Neural progenitor cell (in vitro differentiated cells): ENCODE measurements around the gene SLC25A44.
"Not testable (repeated sequence)": the region's sequence is repeated elsewhere in the genome, so short reads cannot be mapped to it uniquely, and the experiment has no call there.

Experiments
- EZH2 ChIP-seq: fragments of 200-600 bp; sonication (generic); IDR thresholded peaks from 2 replicates; pipeline ENCODE4 v1.6.1; 2017; ENCODE audit warnings: antibody characterized with exemption, mild to moderate bottlenecking, moderate library complexity
- EZH2phosphoT487 ChIP-seq: fragments of 200-600 bp; sonication (generic); IDR thresholded peaks from 2 replicates; pipeline ENCODE4 v1.6.1; 2017; ENCODE audit warnings: antibody characterized with exemption
- TF ChIP-seq, protein P1 (sequence below): fragments of 200-600 bp; sonication (generic); IDR thresholded peaks from 2 replicates; pipeline ENCODE4 v1.5.1; 2017; ENCODE audit warnings: antibody characterized with exemption, mild to moderate bottlenecking

DNA sequence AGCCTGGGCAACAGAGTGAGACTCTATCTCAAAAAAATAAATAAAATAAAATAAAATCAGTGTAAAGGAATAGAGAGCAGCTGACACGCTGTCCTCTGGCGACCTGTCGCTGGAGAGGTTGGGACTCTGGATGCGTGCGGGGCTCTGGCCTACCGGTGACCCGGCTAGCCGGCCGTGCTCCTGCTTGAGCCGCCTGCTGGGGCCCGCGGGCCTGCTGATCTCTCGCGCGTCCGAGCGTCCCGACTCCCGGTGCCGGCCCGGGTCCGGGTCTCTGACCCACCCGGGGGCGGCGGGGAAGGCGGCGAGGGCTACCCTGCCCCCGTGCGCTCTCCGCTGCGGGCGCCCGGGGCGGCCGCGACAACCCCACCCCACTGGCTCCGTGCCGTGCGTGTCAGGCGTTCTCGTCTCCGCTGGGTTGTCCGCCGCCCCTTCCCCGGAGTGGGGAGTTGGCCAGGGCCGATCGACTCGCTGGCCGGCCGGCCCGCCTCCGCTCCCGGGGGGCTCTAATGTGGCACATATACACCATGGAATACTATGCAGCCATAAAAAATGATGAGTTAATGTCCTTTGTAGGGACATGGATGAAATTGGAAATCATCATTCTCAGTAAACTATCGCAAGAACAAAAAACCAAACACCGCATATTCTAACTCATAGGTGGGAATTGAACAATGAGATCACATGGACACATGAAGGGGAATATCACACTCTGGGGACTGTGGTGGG is 22.6 kb downstream of the SLC25A44 start:
- TF ChIP-seq, protein P1, sequence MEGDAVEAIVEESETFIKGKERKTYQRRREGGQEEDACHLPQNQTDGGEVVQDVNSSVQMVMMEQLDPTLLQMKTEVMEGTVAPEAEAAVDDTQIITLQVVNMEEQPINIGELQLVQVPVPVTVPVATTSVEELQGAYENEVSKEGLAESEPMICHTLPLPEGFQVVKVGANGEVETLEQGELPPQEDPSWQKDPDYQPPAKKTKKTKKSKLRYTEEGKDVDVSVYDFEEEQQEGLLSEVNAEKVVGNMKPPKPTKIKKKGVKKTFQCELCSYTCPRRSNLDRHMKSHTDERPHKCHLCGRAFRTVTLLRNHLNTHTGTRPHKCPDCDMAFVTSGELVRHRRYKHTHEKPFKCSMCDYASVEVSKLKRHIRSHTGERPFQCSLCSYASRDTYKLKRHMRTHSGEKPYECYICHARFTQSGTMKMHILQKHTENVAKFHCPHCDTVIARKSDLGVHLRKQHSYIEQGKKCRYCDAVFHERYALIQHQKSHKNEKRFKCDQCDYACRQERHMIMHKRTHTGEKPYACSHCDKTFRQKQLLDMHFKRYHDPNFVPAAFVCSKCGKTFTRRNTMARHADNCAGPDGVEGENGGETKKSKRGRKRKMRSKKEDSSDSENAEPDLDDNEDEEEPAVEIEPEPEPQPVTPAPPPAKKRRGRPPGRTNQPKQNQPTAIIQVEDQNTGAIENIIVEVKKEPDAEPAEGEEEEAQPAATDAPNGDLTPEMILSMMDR, result not testable (repeated sequence)
- not testable (repeated sequence) for TF ChIP-seq EZH2, EZH2phosphoT487
